Keratinocyte (primary cell): ENCODE measurements around the gene PFDN4.

Source experiments
- EZH2 ChIP-seq: IDR thresholded peaks from one replicate; pipeline ENCODE4 v1.6.1; 2012; ENCODE audit warnings: inconsistent platforms, mild to moderate bottlenecking, low read length, moderate library complexity
- TF ChIP-seq, protein P1 (sequence below), 3 experiments: IDR thresholded peaks in 1 of 3; conservative IDR thresholded peaks in 1 of 3; optimal IDR thresholded peaks in 1 of 3; 2 replicates in 2 of 3; 3 replicates in 1 of 3; pipeline versions ENCODE3 to v1.5.1; 2011; ENCODE audit warnings: low read length in 3 of 3, mild to moderate bottlenecking in 3 of 3, moderate library complexity in 2 of 3, control low read depth in 1 of 3, inconsistent platforms in 1 of 3; ENCODE audit not compliant: insufficient read depth in 2 of 3; ENCODE audit errors: extremely low read depth in 1 of 3

- TF ChIP-seq, protein P1, sequence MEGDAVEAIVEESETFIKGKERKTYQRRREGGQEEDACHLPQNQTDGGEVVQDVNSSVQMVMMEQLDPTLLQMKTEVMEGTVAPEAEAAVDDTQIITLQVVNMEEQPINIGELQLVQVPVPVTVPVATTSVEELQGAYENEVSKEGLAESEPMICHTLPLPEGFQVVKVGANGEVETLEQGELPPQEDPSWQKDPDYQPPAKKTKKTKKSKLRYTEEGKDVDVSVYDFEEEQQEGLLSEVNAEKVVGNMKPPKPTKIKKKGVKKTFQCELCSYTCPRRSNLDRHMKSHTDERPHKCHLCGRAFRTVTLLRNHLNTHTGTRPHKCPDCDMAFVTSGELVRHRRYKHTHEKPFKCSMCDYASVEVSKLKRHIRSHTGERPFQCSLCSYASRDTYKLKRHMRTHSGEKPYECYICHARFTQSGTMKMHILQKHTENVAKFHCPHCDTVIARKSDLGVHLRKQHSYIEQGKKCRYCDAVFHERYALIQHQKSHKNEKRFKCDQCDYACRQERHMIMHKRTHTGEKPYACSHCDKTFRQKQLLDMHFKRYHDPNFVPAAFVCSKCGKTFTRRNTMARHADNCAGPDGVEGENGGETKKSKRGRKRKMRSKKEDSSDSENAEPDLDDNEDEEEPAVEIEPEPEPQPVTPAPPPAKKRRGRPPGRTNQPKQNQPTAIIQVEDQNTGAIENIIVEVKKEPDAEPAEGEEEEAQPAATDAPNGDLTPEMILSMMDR (optimal IDR thresholded peaks at IDR 0.05 in 1 of 3, IDR thresholded peaks at IDR 0.05 in 1 of 3, conservative IDR thresholded peaks at IDR 0.05 in 1 of 3; ENCODE audit: extremely low read depth in 1 of 3, insufficient read depth in 2 of 3, low read length in 3 of 3), result no peak
- TF ChIP-seq EZH2, result no peak
Observed at GRCh38 chr20:54217762-54218161, 9.9 kb downstream of the PFDN4 start.
